LNCAP (cell line): ENCODE results near the gene RASA3.
A peak's percentile ranks its signal among the peaks of the same experiment; 100 is the strongest.

Experiments used
- CTCF ChIP-seq: fragments of 450-650 bp; IDR thresholded peaks from 2 replicates; pipeline ENCODE4 v1.5.1; 2017; ENCODE audit warnings: mild to moderate bottlenecking

RASA3 gene

GRCh38 chr13:113955235-113955634 is 177.2 kb downstream of the RASA3 start:
- no peak for TF ChIP-seq CTCF

GRCh38 chr13:113954046-113954835 is 178.2 kb downstream of the RASA3 start:
- no peak for TF ChIP-seq CTCF

- no peak for TF ChIP-seq CTCF
Measured at GRCh38 chr13:113953561-113953960, 178.9 kb downstream of the RASA3 start.

DNA sequence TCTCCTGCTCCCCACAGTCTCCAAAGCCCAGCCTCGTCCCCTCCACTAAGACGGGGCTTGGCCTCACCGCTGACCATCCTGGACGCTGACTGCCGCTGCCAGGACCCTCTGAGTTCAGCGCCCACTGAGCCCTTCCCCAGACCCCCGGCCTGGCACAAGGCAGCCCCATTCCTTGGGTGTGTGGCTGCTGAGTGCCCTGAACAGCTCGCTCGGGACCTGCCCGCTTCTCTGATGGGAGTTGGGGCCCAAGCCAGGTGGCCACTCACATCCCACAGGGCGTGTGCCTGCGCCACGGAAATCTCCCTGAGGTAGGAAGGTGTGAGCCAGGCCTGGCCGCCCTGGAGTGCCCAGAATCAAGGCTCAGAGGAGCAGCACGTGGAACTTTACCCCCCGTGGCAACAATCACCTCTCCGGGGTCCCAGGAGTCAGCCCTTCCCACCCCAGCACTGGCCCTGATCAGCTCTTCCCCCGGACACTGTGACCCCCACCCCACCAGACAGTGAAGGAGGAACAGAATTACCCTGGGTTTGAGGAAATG is 179.4 kb downstream of the RASA3 start:
- no peak for TF ChIP-seq CTCF

- TF ChIP-seq CTCF: no peak
Measured at GRCh38 chr13:113952151-113952982, 180.1 kb downstream of the RASA3 start.

DNA sequence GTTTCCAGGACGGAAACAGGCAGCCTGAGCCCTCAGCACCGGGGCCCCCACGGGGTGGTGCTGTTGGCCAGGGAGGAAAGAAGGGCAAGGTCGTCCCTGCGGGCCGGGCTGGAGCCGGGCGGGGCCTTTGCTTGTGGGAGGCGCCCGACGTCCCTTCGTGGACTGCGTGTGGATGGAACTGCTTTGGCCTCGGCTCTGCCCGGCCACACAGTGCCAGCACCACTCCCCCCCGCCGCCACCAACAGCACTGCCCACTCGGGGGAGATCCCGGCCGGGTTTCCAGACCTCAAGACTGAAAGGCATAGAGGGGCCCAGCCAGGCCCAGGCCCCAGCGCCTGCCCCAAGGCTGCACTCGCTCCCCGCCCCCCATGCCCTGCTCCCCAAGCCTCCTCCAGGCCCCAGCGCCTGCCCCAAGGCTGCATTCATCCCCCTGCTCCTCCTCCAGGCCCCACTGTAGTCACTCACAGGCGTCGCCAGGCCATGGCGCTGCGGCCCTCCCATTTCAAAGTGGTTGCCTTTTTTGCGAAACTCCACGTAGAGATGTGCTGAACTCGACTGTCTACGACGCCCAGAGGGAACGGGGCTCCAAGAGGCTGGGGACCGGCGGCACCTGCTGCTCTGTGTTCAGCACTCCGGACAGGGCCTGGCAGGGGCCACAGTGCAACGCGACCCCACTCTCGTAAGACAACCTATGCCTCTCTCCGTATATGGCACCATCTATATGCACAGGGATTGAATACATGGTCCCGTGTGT is 181.0 kb downstream of the RASA3 start:
- peak; percentile 70 for TF ChIP-seq CTCF
